Keratinocyte (primary cell): Measurements from ENCODE around the gene MAP2K5.

Experiments
- CTCF ChIP-seq, 3 experiments: IDR thresholded peaks in 1 of 3; conservative IDR thresholded peaks in 1 of 3; optimal IDR thresholded peaks in 1 of 3; 2 replicates in 2 of 3; 3 replicates in 1 of 3; pipeline versions ENCODE3 to v1.5.1; 2011; ENCODE audit warnings: low read length in 3 of 3, mild to moderate bottlenecking in 3 of 3, moderate library complexity in 2 of 3, control low read depth in 1 of 3, inconsistent platforms in 1 of 3; ENCODE audit not compliant: insufficient read depth in 2 of 3; ENCODE audit errors: extremely low read depth in 1 of 3
- EZH2 ChIP-seq: IDR thresholded peaks from one replicate; pipeline ENCODE4 v1.6.1; 2012; ENCODE audit warnings: inconsistent platforms, mild to moderate bottlenecking, low read length, moderate library complexity

GRCh38 chr15:67841513-67841762 is 298.9 kb downstream of the MAP2K5 start:
- TF ChIP-seq CTCF (optimal IDR thresholded peaks at IDR 0.05 in 1 of 3, IDR thresholded peaks at IDR 0.05 in 1 of 3, conservative IDR thresholded peaks at IDR 0.05 in 1 of 3; ENCODE audit: extremely low read depth in 1 of 3, insufficient read depth in 2 of 3, low read length in 3 of 3): no peak
- TF ChIP-seq EZH2: no peak
